SHP77 treated with DMSO at 0.1 percent for 48 hours (cell line): ENCODE results near the gene ARL10.

Experiments used
- DNase-seq: peaks from one replicate; lab custom pipeline; 2025; lab: John Stamatoyannopoulos, UW

ARL10 gene

GRCh38 chr5:176412517-176413254 is 47.4 kb downstream of the ARL10 start:
- no peak for DNase-seq

- no peak for DNase-seq
Measured at GRCh38 chr5:176413255-176413565, 47.9 kb downstream of the ARL10 start.

- DNase-seq = no peak
Measured at GRCh38 chr5:176413709-176414191, 48.5 kb downstream of the ARL10 start.

DNA sequence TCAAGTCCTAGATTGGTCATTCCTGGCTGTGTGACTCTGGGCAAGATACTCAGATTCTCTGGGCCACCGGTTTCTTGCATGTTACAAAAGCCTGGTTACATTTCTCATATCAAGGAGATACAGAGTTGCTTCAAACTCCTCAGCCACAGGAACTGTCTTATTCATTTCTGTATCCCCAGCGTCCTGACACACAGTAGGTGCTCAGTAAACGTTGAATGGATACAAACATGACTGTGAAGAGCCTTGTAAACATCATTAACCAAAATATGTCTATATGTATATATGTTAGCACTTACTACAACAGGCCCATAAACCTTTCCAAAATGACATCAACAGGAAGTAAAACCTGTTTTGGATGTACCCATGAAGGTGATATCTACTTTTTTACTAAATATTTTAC is 49.4 kb downstream of the ARL10 start:
- DNase-seq = no peak

DNA sequence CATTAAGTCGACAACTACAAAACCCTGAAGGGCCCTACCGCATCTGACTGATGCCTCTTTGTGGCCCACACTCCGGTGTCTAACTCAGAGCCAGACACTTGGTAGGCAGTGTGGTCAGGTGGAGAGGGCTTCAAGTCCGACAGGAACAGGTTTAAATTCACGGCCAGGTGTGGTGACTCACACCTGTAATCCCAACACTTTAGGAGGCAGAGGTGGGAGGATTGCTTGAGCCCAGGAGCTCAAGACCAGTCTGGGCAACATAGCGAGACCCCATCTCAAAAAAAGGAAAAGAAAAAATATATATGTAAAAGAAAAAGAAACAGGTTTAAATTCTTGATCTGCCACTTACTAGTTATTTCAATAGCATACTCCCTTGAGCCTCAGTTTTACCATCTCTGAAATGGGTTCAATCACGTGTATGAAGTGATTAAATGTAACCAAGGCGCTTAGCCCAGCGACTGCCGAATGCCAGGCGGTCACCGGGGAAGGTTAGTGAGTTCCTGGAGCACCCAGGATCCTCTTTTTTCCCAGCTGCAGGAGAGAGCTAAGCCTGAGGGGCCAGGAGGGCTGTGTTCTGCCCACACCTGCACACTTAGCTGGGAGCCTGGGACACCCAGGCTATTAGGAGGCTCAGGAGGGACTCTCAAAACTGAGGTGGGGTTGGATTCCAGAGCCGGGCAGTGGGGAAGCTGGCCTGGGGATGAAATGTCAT is 50.1 kb downstream of the ARL10 start:
- no peak for DNase-seq

GRCh38 chr5:176415952-176416924 is 51.0 kb downstream of the ARL10 start, which contains the start of gene CLTB:
CLTB (minus strand) TSS chr5:176416539; CDS start chr5:176416363, 176 bp downstream.
- peak; percentile 68 for DNase-seq

DNA sequence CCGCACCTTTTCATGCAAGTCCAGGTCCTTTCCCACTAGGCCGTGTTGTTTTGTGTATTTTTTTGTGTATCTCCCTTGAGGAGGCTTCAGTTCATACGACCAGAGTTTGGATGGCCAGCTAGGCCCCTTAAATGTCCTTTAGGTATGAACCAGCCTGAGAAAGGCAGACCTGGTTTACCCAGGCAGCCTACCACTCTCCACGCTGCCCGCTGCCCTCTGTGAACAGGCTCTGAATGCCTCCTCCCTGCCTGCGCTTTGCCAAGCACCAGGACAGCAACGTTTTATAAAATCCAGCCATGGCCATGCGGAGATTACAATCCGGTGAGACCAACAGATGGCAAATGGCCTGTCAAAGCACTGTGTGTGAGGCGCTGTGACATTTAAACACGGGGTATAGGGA is 51.7 kb downstream of the ARL10 start:
- DNase-seq = no peak

DNA sequence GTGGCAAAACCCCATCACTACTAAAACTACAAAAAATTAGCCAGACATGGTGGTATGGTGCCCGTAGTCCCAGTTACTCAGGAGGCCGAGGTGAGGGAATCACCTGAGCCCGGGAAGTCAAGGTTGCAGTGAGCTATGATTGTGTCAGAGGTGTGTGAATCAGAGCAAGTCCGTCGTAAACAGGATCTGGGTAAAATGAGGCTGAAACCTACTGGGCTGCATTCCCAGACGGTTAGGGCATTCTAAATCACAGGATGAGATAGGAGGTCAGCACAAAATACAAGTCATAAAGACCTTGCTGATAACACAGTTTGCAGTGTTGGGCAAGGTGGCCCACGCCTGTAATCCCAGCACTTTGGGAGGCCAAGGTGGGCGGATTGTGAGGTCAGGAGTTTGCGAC is 53.0 kb downstream of the ARL10 start:
- DNase-seq = no peak

DNA sequence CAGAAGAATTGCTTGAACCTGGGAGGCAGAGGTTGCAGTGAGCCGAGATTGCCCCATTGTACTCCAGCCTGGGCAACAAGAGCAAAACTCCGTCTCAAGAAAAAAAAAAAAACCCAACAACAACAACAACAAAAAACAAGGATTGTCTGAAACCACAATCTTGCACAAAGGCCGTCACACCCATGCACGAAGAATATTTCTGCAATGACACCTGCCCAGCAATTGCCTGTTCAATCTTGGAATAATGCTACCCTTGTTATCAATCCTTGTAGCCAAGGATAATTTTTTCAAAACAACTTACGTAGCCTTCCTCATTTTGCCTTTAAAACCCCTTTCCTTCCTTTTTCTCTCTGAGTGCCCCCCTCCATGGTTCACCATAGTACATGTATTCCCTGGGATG is 54.8 kb downstream of the ARL10 start:
- no peak for DNase-seq

DNA sequence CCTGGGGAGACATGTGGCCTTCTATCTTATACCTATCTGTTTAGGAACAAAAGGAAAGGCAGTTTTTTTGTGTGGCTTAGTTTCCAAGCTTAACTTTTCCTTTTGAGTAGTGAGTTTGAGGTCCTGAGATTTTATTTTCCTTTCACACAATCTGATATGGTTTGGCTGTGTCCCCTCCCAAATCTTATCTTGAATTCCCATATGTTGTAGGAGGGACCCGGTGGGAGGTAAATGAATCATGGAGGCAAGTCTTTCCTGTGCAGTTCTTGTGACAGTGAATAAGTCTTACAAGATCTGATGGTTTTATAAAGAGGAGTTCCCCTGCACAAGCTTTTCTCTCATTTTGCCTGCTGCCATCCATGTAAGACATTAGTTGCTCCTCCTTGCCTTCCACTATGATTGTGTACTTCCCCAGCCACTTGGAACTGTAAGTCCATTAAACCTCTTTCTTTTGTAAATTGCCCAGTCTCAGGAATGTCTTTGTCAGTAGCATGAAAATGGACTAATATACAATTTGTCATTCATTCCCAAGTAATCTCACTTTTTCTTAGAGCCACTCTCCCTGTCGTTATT is 55.8 kb downstream of the ARL10 start:
- no peak for DNase-seq

DNA sequence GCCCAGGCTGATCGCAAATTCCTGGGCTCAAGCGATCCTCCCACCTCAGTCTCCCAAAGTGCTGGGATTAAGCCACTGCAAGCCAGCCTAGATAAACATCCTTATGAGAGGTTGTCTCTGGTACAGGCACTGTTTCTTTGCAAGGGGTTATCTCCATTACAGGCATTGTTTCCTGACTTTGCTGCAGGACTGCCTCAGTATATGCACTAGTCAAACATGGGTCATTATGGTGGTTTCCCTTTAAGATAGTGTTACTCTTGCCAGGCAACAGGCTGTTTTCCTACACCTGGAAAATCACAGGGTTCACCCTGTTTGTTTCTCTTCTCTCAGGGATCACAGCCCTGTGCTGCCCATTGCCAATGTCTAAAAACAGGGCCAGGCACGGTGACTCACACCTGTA is 58.9 kb downstream of the ARL10 start:
- DNase-seq = no peak

GRCh38 chr5:176425138-176425537 is 59.9 kb downstream of the ARL10 start:
- no peak for DNase-seq

GRCh38 chr5:176425791-176426190 is 60.5 kb downstream of the ARL10 start:
- DNase-seq = no peak

GRCh38 chr5:176426876-176427275 is 61.6 kb downstream of the ARL10 start:
- no peak for DNase-seq

GRCh38 chr5:176427971-176428370 is 62.7 kb downstream of the ARL10 start:
- no peak for DNase-seq

DNA sequence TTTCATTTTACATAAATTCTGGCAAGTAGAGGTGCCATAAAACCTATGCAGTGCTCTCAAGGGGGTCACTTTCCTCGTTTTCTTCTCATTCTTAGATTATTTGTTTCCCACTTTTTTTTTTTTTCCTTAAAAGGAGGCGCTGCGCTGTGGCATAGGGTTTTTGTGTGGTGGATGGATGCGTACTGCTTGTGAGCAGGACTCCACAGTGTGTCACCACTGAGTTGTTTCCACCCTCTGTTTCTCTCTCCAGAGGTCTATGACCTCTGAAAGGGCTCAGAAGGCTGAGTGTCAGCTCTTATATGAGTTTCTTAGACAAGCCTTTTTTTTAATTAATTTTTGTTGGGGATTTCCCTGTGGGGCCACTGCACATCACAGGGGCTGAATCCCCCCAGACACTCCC is 64.7 kb downstream of the ARL10 start:
- no peak for DNase-seq
